HepG2 (cell line): ENCODE results near the gene RIMBP2. TPM values are rescaled to one million over a fixed set of nuclear protein-coding genes. Genes with fewer than 3 reads are reported as not detected.

Experiments used
- ATAC-seq: fragments of 200-7000 bp; cut with Tn5 transposase; 3 replicates; pipeline ENCODE4 v1.9.1; 2020; ENCODE audit warnings: mild to moderate bottlenecking, moderate library complexity
- BruUV-seq: library from RNA; stranded (reverse); fragments of 400-500 nt; replicated peaks from 2 replicates; lab custom pipeline; 2021; lab: Mats Ljungman, UMichigan
- CTCF ChIA-PET: fragments of 300-600 bp; formaldehyde crosslinking; extraction: SDS; loops from one replicate; lab custom pipeline; 2021; ENCODE audit warnings: low total read pairs, inconsistent platforms, low intra/inter-chr PET ratio; lab: Yijun Ruan, JAX
- POLR2A ChIA-PET: fragments of 350-600 bp; sonication (Branson Sonifier 250); formaldehyde crosslinking; loops from one replicate; lab custom pipeline; 2020; ENCODE audit warnings: antibody characterized with exemption, inconsistent platforms; lab: Yijun Ruan, JAX
- DNase-seq: peaks from one replicate; pipeline ENCODE4 v3.0.0-alpha.2; 2015; ENCODE audit warnings: low spot score
- FAIRE-seq: peaks from 3 replicates; lab custom pipeline; 2011; peaks lifted over from hg19 to GRCh38; lab: Jason Lieb, UNC
- H2AFZ ChIP-seq: one replicate; pipeline ENCODE4 v1.6.1; 2011; ENCODE audit warnings: low read length, inconsistent platforms
- H3K27ac ChIP-seq: fragments of 300-600 bp; 3 replicates; pipeline ENCODE4 v1.8.0; 2011; ENCODE audit warnings: mixed run types, mild to moderate bottlenecking, mixed read lengths, low read length, inconsistent platforms; ENCODE audit not compliant: insufficient read depth; ENCODE audit errors: extremely low read length
- H3K27me3 ChIP-seq, 2 experiments: fragments of 200-600 bp in 1 of 2; 2 replicates in 1 of 2; 3 replicates in 1 of 2; pipeline versions ENCODE4 v1.6.0 to v1.8.0; 2011; ENCODE audit warnings: low read length in 2 of 2, mild to moderate bottlenecking in 2 of 2, moderate library complexity in 2 of 2, inconsistent platforms in 1 of 2; ENCODE audit not compliant: insufficient read depth in 2 of 2, control insufficient read depth in 1 of 2
- H3K36me3 ChIP-seq, 2 experiments: fragments of 200-600 bp in 1 of 2; replicated peaks in 1 of 2; 2 replicates in 1 of 2; 3 replicates in 1 of 2; pipeline versions ENCODE4 v1.5.1 to v1.8.0; 2011; ENCODE audit warnings: low read length in 2 of 2, inconsistent platforms in 1 of 2; ENCODE audit not compliant: insufficient read depth in 2 of 2, control insufficient read depth in 1 of 2
- H3K4me1 ChIP-seq: 2 replicates; pipeline ENCODE4 v1.5.1; 2012; ENCODE audit warnings: low read length, inconsistent platforms; ENCODE audit not compliant: insufficient read depth
- H3K4me2 ChIP-seq: 2 replicates; pipeline ENCODE4 v1.6.0; 2011; ENCODE audit warnings: low read depth, low read length, inconsistent platforms
- H3K4me3 ChIP-seq, 3 experiments: fragments of 200-600 bp in 1 of 3; sonication (generic), shearing (Covaris generic) in 1 of 3; replicated peaks in 1 of 3; 2 replicates each; pipeline ENCODE4 v1.5.1; 2011 to 2016; ENCODE audit warnings: low read length in 3 of 3, inconsistent platforms in 2 of 3, low read depth in 2 of 3, mild to moderate bottlenecking in 2 of 3, control low read depth in 1 of 3, mixed read lengths in 1 of 3; ENCODE audit not compliant: insufficient read depth in 1 of 3
- H3K79me2 ChIP-seq: one replicate; pipeline ENCODE4 v1.6.1; 2011; ENCODE audit warnings: low read length, inconsistent platforms; ENCODE audit not compliant: insufficient read depth
- H3K9ac ChIP-seq: 2 replicates; pipeline ENCODE4 v1.6.0; 2011; ENCODE audit warnings: mild to moderate bottlenecking, low read depth, low read length, inconsistent platforms; ENCODE audit not compliant: insufficient read depth
- H3K9me3 ChIP-seq: 2 replicates; pipeline ENCODE4 v1.5.1; 2012; ENCODE audit warnings: mild to moderate bottlenecking, low read length
- H4K20me1 ChIP-seq: 2 replicates; pipeline ENCODE4 v1.6.0; 2011; ENCODE audit warnings: inconsistent platforms, mild to moderate bottlenecking, low read length, moderate library complexity; ENCODE audit not compliant: insufficient read depth
- AFF4 ChIP-seq: sonication (generic); formaldehyde crosslinking; IDR thresholded peaks from 2 replicates; pipeline ENCODE4 v1.4.0; 2020; ENCODE audit warnings: missing genetic modification reagents
- ATF3 ChIP-seq: sonication (generic); formaldehyde crosslinking; IDR thresholded peaks from 2 replicates; pipeline ENCODE4 v1.4.0; 2020; ENCODE audit warnings: missing genetic modification reagents
- ATF6 ChIP-seq: sonication (generic); formaldehyde crosslinking; conservative IDR thresholded peaks from 2 replicates; pipeline ENCODE4 v1.4.0; 2020; ENCODE audit warnings: missing genetic modification reagents
- HMGXB3 ChIP-seq: sonication (generic); formaldehyde crosslinking; IDR thresholded peaks from 2 replicates; pipeline ENCODE4 v1.4.0; 2020; ENCODE audit warnings: missing genetic modification reagents, borderline replicate concordance
- HNRNPUL1 ChIP-seq: fragments of 200-400 bp; formaldehyde crosslinking; IDR thresholded peaks from 2 replicates; pipeline ENCODE4 v1.6.1; 2017; ENCODE audit warnings: low read depth, mild to moderate bottlenecking, low read length, moderate library complexity
- SUZ12 ChIP-seq: fragments of 150-350 bp; IDR thresholded peaks from 2 replicates; pipeline ENCODE4 v1.6.1; 2014; ENCODE audit warnings: low read depth, low read length
- TP53 ChIP-seq: sonication (generic); formaldehyde crosslinking; conservative IDR thresholded peaks from 2 replicates; pipeline ENCODE4 v1.4.0; 2020; ENCODE audit warnings: missing genetic modification reagents
- ZNF234 ChIP-seq: sonication (generic); formaldehyde crosslinking; conservative IDR thresholded peaks from 2 replicates; pipeline ENCODE4 v1.5.1; 2020; ENCODE audit warnings: mild to moderate bottlenecking, missing genetic modification reagents
- ZNF276 ChIP-seq: sonication (generic); formaldehyde crosslinking; IDR thresholded peaks from 2 replicates; pipeline ENCODE4 v1.4.0; 2020; ENCODE audit warnings: mild to moderate bottlenecking, low read depth, missing genetic modification reagents
- ZNF704 ChIP-seq: sonication (generic); formaldehyde crosslinking; IDR thresholded peaks from 2 replicates; pipeline ENCODE4 v1.8.1; 2023; ENCODE audit warnings: mild to moderate bottlenecking, inconsistent platforms, moderate library complexity, missing genetic modification reagents, borderline replicate concordance
- WGBS: methylation state at CpG from one replicate; pipeline ENCODE4 v1.1.6; 2017; ENCODE audit warnings: low lambda C conversion rate; 5-methylcytosine and 5-hydroxymethylcytosine counted together
- in situ Hi-C: cut with HindIII; loops from 2 replicates; pipeline ENCODE4 v1.10.0; 2017; ENCODE audit warnings: low pct_unique_long_range_greater_than_20kb; ENCODE audit not compliant: extremely low pct_ligation_motif_present
- intact Hi-C: fragments of 100-400 bp; cut with micrococcal nuclease; formaldehyde crosslinking; loops from one replicate; pipeline ENCODE4 v1.10.0; 2022; ENCODE audit not compliant: unreplicated experiment
- polyA plus RNA-seq, 8 experiments: library from polyadenylated mRNA; depleted of rRNA in 3 of 8; stranded (reverse) in 7 of 8; unstranded in 1 of 8; fragments of >200 nt; fragmentation: Illumina TruSeq in 4 of 8; extraction: Trizol in 4 of 8; gene quantifications; 2 replicates each; pipeline versions ENCODE4 v1.2.1 to v1.2.3, GENCODE V29; 2011 to 2016; ENCODE audit warnings: low read depth in 4 of 8, missing spikeins in 1 of 8, mixed read lengths in 1 of 8; ENCODE audit not compliant: insufficient read depth in 1 of 8
- total RNA-seq, 5 experiments: library from RNA; depleted of rRNA; stranded (reverse); fragments of >200 nt; fragmentation: Illumina TruSeq; extraction: Trizol; gene quantifications; 2 replicates each; pipeline ENCODE4 v1.2.3, GENCODE V29; 2016; ENCODE audit warnings: low read depth in 1 of 5

RIMBP2 gene
- total and polyA plus RNA-seq, 2 of the 13 experiments (the other 11 are each of a cell fraction or from before 2014, with no cell fraction given), result 0.03 TPM; not detected in 1

- DNase-seq, result no peak
- H3K27me3 ChIP-seq, result peaks cover 2 to 30% of the 10 kb centered on the region in 2 experiments; a peak in 3 of 5 replicates
- no TSS peak for BruUV-seq
- H3K4me2 ChIP-seq, result no peak overlapping the region
- H3K36me3 ChIP-seq, result no peaks in the 10 kb centered on the region
- no peak overlapping the region for H3K4me3 ChIP-seq
- no peak for FAIRE-seq
- POLR2A ChIA-PET, result no interaction called here
- no peaks in the 10 kb centered on the region for H3K79me2 ChIP-seq
- H3K9me3 ChIP-seq, result peaks cover 8% of the 10 kb centered on the region
- H2AFZ ChIP-seq, result no peak overlapping the region
- no peak for ATAC-seq
- H3K27ac ChIP-seq, result no peak overlapping the region
- H3K4me1 ChIP-seq, result no peaks in the 10 kb centered on the region
- in situ Hi-C loops, result no loop called here
- intact Hi-C loops, result no loop called here
- H4K20me1 ChIP-seq, result no peaks in the 10 kb centered on the region
- 40% methylated on average over 10 of the region's 11 CpGs for WGBS
- CTCF ChIA-PET, result no interaction called here
- H3K9ac ChIP-seq, result no peak overlapping the region
- TF ChIP-seq ZNF276 (CRISPR knock-in tag) (no peak), ATF3 (CRISPR knock-in tag) (no peak), ZNF234 (CRISPR knock-in tag) (no peak), ZNF704 (CRISPR knock-in tag) (no peak), AFF4 (CRISPR knock-in tag) (no peak), TP53 (CRISPR knock-in tag) (no peak), ATF6 (no peak), SUZ12 (no peak), HNRNPUL1 (no peak), HMGXB3 (CRISPR knock-in tag) (no peak)
Observed at GRCh38 chr12:130593056-130593455, 123.0 kb downstream of the RIMBP2 start.
